ENCODE measurements around the gene DNAAF5.

Gene DNAAF5

DNA sequence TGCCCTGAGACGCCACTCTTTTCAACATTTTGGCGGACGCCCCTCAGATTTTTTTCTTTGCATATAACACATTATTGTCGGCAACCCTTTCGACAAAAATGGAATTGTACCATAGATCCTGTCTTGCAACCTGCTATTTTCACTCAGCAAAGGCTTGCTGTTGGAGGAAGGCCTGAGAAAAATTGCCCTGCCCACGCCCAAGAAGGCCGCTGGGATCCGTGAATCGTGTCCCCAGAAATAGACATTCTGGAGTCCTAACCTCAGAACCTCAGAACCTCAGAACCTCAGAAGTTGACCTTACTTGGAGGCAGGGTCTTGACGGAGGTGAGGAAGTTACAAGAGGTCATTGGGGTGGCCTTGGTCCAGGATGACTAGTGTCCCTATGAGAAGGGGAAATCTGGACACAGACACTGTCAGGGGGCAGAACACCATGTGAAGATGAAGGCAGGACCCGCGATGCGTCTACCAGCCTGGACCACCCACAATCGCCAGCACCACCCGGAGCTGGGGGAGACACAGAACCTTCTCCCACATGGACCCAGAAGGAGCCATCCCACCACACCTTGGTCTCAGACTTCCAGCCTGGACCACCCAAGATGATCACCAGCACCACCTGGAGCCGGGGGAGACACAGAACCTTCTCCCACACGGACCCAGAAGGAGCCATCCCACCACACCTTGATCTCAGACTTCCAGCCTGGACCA lies 19.1 kb upstream of the DNAAF5 start:
- no peak for DNase-seq (ENCODE audit: low spot score)

DNA sequence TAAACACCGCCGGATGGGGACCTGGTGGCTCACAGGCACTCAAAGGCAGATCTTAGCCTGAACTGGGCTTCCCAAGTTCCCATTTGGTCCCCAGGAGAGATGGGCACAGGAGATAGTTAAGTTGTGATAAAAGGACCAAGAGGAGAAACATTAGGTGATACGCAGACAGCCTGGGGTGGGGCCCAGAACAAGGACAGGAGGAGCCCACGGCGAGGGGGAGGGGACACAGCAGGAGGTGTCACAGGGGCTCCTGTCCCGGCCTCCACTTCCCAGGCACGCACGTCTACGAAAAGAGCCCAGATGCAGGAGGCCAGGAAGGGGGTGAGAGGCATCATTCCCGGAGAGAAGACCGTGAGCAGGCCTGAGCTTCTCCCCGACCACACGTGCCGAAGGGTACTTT lies 16.3 kb upstream of the DNAAF5 start:
- no peak for DNase-seq (ENCODE audit: low spot score)

DNA sequence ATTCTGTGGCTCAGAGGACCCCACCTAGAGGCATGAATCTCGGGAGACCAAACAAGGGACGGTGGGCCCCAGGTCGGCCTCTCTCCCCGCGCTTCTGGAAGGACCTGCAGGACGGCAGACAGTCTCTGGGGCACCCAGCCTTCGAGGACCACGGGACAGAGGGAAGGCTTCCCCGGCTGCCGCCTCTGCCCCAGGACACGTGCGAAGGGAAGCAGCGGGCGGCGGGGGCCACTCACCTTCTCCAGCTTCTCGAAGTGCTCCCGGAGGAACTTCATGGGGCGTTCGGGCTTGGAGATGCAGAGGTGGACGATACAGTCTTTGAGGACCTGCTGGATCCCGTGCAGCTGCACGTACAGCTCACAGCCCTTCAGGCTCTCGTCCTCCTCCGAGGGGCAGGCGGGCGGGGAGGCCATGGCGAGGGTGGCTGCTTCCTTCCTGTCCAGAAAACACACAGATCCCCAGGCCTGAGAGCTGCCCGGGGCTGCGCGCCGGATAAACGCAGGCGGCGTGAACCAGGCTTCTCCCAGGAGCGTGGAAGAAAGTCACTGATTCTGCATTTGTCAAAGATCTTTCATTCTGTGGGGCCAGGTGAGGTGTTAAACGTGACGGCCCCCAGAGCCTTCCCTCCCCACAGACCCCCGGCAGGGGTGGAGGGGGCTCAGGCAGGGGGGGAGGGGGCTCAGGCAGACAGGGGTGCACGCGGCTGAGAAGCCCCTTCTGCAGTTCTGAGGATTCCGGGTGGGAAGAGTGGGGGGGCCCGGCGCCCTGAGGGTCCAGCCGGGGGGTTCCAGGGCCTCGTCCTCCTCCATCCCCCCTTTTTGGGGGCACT lies 15.2 kb upstream of the DNAAF5 start:
- DNase-seq (ENCODE audit: low spot score): no peak

DNA sequence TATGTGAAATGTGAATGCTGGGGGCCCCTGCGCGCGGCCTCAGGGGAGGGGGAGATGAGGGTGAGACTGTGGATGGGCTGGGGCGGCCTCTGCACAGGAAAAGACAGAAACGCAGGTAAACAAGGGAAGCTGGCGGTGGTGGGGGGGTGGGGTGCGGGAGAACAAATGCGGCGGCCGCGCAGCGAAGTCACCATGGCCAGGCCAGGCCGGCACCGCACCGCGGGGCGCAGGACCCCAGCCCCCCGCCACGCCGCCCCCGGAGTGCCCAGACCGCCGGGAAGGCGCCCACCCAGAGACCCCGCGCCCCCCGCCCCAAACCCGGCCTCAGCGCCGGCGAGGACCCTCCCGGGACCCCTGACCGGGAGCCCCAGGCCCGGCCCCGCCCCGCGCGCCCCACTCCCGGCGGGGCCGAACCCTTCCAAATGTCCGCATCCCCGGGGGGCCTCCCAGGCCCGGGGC lies 14.5 kb upstream of the DNAAF5 start:
- no peak for DNase-seq (ENCODE audit: low spot score)

DNA sequence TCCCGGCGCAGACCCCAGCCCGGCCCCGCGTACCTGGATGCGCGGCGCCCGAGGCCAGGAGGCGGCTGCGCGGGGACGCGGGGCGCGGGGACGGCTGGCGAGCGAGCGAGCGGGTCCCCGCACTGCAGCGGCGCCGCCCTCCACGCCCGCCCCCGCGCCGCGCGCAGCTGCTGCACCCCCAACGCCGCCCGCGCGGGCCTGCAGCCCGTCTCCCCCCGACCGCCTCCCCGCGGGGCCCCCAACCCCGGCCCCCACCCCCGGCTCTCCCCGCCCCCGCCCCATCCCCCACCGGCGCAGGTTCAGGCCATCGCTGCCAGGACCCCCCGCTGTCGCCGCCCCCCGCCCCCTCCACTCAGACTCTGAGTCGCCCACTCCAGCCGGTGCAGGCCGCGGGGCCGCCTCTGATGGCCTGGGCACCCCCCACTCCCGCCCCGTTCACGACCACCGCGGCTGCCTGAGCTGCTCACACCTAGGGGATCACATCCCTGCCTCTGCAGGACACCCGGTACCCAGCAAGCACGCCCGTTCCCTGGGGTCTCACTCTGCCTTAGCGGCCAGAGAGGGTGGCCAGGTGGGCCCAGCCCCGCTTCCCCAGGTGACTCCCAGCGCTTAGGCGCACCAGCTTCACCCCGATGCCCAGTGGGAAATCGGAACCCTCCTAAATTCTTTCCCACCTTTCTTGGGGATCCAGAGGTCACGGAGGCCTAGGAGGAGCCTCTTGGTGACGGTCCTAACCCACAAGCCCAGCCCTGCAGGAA lies 13.9 kb upstream of the DNAAF5 start:
- no peak for DNase-seq (ENCODE audit: low spot score)

DNA sequence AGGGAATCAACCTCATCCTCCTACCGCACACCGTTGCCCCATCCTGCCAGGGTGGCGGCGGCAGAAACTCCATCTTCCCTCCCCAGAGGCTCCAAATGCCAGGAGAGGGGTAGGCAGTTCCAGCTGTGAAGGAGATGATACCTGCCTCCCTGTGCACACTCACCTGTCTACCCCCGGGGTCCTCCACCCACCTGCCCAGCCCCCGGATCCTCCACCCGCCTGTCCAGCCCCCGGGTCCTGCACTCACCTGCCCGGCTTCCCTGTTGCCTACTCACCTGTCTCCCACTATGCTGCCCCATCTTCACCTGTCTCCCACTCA lies 13.4 kb upstream of the DNAAF5 start:
- no peak for DNase-seq (ENCODE audit: low spot score)

DNA sequence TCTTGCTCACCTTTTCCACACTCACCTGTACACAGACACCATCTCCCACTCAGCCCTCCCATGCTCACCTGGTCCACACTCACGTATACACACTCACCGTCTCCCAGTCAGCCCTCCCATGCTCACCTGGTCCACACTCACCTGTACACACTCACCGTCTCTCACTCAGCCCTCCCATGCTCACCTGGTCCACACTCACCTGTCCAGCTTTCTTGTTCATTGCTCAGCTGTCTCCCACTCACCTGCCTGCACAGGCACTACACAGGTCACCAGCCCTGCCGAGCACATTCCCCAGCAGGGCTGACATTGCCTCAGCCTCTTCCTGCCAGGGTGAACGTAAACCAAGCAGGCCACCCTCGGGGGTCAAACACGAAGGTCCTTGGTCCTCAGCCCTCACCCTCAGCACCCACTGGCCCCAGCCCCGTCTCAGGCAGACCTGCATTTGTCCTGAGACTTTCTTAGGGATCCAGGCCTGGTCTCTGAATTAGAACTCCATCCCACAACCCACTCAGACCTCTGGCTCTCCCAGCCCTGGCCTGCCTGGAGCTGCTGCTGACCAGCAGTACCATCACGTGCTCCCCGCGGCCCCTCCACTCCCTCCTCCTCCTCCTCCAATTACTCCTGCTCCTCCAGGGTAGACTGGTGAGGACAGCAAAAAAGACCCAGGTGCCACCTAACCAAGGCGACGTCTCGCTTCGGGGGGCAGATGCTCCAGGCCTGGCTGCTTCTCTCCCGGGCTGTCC lies 12.8 kb upstream of the DNAAF5 start:
- DNase-seq (ENCODE audit: low spot score): no peak

DNA sequence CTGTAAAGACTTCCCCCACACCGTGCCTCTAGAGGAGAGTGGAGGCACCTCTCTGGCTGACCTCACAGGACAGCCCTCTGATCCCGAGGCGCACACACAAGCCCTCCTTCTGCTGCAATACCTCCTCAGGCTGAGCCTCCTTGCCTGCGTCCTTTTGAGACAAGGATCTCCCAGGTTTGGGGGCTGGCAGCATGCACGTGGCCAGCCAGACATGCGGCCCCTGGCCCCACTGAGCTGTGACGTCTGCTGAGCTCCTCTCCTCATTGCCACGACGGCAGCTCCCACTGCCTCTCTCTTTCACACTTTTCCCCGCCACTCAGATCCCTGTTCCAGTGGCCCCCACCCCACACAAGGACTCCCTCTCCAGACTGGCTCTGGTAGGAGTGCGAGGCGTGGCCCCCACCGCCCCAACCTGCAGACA lies 12.2 kb upstream of the DNAAF5 start:
- no peak for DNase-seq (ENCODE audit: low spot score)

DNA sequence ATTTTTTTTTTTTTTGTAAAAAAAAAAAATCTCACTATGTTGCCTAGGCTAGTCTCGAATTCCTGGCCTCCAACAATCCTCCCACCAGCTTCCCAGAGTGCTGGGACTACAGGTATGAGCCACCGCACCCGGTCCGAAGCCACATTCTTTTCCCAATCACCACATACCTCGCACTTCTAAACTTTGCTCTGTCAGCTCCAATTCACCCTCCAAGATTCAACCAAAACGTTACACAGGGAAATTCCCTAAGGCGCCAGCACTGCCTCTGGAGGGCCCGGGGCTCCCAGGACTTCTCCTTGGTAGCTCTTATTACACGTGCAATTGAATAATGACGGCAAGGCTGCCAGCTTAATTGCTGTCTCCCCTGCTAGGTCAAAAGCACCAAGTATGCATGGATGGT lies 10.3 kb upstream of the DNAAF5 start:
- DNase-seq (ENCODE audit: low spot score): no peak

DNA sequence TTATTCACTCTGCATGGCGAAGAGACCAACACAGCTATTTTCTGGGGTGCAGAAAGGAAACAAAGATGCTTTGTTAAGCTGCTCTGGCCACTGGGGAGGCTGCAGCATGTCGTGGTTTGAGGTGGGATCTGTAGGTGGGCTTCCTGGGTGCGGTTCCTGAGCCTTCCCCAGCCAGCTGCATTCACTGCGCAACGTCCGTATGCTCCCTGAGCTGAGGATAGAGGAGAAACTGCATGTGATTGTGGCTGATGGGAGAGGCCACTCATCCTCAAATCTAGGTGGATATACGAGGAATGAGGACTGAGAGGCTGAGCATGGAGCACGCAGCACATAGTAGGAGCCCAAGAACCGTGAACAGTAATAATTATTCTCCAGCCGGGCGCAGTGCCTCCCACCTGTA lies 9.9 kb upstream of the DNAAF5 start:
- no peak for DNase-seq (ENCODE audit: low spot score)

DNA sequence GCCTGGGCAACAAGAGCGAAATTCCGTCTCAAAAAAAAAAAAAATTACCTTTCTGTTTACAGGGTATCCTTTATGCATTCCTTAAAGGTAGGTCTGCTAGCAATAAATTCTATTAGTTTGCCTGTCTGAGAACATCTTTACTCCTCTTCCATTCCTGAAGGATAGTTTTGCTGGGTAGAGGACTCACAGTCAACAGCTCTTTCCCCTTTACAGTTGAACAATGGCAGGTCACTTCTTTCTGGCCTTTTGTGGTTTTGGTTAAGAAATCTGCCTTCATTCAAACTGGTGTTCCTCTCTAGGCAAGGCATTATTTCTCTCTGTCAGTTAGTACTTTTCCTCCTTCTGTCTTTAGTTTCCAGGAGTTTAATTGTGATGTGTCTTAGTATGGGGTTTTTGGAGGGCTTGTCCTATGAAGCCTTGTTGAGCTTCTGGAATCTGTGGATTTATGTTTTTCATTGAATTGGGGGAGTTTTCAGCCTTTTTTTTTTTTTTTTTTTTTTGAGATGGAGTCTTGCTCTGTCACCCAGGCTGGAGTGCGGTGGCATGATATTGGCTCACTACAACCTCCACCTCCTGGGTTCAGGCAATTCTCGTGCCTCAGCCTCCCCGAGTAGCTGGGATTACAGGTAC lies 4.8 kb upstream of the DNAAF5 start:
- DNase-seq (ENCODE audit: low spot score): no peak

DNA sequence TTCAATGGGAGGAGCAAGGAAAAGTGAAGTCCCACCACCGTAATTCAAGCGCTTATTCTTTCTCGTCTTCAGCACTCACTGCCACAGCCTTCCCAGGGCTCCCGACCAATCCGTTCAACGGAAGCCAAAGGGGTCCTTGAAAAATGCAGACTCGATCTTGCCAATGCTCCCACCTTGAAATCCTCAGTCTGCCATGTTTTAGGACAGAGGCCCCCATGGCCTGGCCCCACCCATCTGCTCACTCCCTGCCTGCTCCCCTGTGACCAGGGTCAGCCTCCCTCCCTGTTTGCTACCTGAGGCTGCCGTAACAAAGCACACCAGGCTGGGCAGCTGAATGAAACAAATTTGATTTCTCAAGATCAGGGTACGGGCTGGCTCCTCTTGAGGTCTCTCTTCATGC lies 3.0 kb upstream of the DNAAF5 start:
- no peak for DNase-seq (ENCODE audit: low spot score)

DNA sequence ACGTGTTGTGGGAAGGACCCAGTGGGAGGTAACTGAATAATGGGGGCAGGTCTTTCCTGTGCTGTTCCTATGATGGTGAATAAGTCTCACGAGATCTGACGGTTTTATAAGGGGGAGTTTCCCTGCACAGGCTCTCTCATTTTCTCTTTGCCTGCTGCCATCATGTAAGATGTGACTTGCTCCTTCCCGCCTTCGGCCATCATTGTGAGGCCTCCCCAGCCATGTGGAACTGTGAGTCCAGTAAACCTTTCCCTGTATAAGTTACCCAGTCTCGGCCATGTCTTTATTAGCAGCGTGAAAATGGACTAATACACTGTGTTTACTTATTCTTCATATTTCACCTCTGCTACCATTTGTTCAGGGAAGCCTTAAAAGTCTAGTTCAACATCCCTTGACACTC lies 2.2 kb upstream of the DNAAF5 start:
- DNase-seq (ENCODE audit: low spot score): no peak

DNA sequence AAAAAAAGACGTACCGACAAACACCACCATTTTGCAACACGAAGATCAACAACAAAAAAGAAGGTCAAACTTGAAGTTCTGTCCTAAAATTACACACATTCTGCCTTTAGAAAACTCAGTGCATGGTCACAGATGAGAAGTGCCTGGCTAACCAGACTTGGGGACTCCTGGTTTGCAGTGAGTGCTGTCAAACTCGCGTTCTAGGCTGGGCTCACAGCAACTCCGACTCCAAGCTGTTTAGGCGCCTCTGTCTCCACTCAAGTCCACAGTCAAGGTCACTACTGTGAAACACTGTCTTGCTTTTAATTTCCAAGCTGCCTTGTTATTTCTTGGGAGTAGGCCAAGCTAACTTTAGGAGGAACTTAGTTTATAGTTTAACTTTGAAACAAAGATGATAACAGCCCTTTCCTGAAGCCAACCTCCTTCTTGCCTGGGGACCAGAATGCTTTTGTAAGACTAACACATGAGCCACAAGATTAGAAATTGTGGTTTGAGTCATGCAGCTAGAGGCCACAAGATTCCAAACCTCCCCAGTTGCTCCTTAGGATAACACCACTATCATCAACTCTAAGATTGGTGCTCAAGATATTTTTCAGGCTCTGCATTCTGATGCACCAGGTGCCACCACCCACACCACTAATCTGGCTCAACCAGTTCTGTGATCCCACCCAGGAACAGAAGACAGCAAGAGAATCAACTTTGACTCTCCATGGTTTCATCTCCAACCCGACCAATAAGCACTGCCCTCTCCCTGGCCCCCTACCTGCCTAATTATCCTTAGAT lies 1.1 kb upstream of the DNAAF5 start:
- DNase-seq (ENCODE audit: low spot score): no peak

DNA sequence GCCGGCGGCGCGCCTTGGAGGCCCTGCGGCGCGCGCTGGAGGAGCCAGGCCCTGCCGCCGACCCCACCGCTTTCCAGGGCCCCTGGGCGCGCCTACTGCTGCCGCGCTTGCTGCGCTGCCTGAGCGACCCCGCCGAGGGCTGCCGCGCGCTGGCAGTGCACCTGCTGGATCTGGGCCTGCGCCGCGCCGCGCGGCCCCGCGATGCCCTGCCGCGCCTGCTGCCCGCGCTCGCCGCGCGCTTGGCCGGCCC lies 280 bp downstream of the DNAAF5 start:
- no peak for DNase-seq (ENCODE audit: low spot score)

DNA sequence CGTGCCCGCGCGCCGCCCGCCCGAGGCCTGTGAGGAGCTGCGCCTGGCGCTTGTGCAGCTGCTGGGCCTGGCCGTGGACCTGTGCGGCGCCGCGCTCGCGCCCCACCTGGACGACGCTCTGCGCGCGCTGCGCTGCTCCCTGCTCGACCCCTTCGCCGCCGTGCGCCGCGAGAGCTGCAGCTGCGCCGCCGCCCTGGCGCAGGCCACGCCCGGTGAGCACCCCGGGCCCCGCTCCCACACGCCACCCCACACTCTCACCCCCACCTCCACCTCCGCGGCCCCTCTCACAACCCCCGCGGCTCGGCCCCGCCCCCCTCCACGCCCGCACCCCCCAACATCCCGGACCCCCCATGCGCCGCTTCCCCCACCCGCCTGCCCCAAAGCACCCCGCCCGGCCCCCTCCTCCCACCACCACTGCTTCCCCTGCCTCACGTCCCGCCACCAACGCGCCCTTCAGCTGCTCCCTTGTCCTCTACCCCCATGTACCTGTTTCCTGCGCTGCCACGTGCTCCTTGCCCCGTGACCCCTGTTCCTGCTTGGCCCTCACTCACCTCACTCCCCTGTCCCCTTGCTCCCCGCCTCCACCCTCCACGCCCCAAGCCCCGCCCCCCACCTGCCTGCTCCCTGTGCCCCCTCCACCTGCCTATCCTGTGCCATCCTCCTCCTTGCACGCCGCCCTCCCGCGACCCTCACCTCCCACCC lies 756 bp downstream of the DNAAF5 start, which contains the start of gene PRKAR1B:
Gene PRKAR1B, minus strand, starts transcription at position 178 of the 702 bp plus-strand sequence. CDS start 15,776 bp downstream, outside the sequence.
- DNase-seq (ENCODE audit: low spot score): no peak

DNA sequence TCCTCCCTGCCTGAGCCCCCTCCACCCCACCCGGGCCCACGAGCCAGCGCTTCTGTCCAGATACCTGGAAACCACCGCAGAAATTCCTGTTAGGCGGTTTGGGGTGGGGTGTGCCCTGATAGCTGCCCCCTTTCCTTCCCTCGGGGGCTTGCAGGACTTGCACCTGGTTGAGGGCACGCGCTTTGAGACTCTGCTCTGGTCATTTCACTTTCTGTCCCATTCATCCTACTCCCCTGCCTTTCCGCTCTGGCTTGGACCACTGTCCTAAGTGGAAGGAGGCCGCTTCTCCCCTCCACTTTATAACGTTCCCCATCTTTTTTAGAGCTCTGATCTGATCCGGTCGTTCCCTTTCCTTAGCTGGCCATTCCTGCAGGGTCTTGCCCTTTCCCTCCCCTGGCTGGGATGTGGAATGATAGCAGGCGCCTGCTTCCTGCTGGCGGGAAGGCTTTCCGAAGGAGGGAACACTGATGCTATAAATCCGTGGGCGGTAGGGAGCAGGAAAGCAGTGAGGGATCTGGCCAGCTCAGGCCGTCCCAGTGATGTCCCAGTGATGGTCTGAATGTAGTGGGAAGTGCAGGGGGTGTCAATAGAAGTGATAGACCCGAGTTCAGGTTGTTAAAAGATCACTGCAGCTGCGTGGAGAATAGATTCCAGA lies 1.4 kb downstream of the DNAAF5 start:
- DNase-seq (ENCODE audit: low spot score): peak; percentile 32

DNA sequence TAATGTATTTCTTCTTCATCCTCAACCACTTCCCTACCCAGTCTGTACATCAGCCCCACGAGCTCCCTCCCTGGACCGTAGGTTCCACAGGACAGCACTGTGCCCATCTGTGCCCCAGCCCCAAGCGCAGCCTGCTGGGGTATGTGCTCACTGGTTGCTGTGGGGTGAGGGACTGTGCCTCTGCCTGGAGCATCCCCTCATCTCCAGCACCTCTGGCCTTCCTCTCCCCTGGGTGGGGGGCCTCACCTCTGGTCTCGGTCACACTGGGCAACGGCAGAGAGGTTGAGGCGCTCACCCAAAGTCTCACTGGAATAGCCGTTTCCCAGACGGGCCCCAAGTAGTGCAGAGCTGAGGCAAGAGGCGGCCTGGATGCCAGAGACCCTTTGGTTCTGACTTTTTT lies 2.1 kb downstream of the DNAAF5 start:
- no peak for DNase-seq (ENCODE audit: low spot score)

DNA sequence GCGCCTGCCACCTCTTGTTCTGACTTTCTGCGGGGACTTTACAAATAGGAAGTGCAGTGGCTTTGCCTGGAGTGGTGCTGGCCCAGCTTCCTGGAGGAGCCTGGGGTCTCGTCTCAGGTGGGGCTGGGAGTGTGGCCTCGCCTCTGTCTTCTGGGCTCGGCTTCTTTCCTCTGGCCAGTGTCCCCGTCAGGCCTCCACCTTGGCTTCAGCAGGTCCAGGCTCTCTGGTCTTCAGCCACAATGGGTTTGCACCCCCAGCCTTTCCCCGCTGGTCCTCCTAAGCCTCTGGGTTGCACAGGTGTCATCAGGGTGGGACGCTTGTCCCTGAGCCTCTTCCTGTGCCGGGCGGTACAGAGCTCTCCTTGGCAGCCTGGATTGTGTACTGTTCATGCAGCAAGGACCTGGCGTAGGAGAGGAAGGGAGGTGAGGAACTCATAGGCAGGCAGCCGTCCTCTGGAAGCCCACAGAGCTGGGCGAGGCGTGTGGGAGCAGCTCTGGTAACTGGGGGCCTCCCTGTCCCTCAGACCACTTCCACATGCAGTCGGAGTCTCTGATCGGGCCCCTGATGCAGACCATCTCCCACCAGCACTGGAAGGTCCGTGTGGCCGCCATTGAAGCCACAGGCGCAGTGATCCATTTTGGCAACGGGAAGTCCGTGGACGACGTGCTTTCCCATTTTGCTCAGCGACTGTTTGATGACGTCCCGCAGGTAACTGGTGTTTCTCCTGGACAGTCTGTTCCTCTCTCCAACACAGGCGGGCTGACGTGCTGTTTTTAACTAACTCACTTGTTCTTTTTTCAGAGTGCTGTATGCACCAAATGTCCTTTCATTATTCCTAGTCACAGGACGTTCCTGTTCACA lies 2.9 kb downstream of the DNAAF5 start:
- DNase-seq (ENCODE audit: low spot score): no peak
